ENCODE data around the gene WWOX.
"Not testable (repeated sequence)": the region's sequence is repeated elsewhere in the genome, so short reads cannot be mapped to it uniquely, and the experiment has no call there.

Gene WWOX

GRCh38 chr16:78099271-78100111 lies at the start of gene WWOX:
Gene WWOX (plus strand): TSS chr16:78099654.
- peak within 1 kb of the TSS; percentile 72 for H3K4me3 ChIP-seq (ENCODE audit: low read length)
- no peak for TF ChIP-seq ZNF274 (IDR thresholded peaks at IDR 0.05; ENCODE audit: low read depth, low read length)

GRCh38 chr16:78050734-78051400 lies 48.6 kb upstream of the WWOX start:
- H3K4me3 ChIP-seq (ENCODE audit: low read length), result no peak overlapping the region
- no peak for TF ChIP-seq ZNF274 (IDR thresholded peaks at IDR 0.05; ENCODE audit: low read depth, low read length)

GRCh38 chr16:78057803-78058564 lies 41.5 kb upstream of the WWOX start:
- no peak overlapping the region for H3K4me3 ChIP-seq (ENCODE audit: low read length)
- TF ChIP-seq ZNF274 (IDR thresholded peaks at IDR 0.05; ENCODE audit: low read depth, low read length), result no peak

GRCh38 chr16:78059806-78060205 lies 39.6 kb upstream of the WWOX start:
- H3K4me3 ChIP-seq (ENCODE audit: low read length), result not testable (repeated sequence)

- TF ChIP-seq ZNF274 (IDR thresholded peaks at IDR 0.05; ENCODE audit: low read depth, low read length), result no peak
These were observed 39.2 kb upstream of the WWOX start for GRCh38 chr16:78060295-78060694.

GRCh38 chr16:78060809-78061208 lies 38.6 kb upstream of the WWOX start:
- no peak for TF ChIP-seq ZNF274 (IDR thresholded peaks at IDR 0.05; ENCODE audit: low read depth, low read length)
- H3K4me3 ChIP-seq (ENCODE audit: low read length), result no peak overlapping the region

More at GRCh38 chr16:78060295-78060694, 39.2 kb upstream of the WWOX start:
- H3K4me3 ChIP-seq (ENCODE audit: low read length), result no peak overlapping the region

GRCh38 chr16:78065319-78065718 lies 34.1 kb upstream of the WWOX start:
- TF ChIP-seq ZNF274 (IDR thresholded peaks at IDR 0.05; ENCODE audit: low read depth, low read length), result no peak
- H3K4me3 ChIP-seq (ENCODE audit: low read length), result no peak overlapping the region

- H3K4me3 ChIP-seq (ENCODE audit: low read length), result no peak overlapping the region
- TF ChIP-seq ZNF274 (IDR thresholded peaks at IDR 0.05; ENCODE audit: low read depth, low read length), result no peak
These were observed 29.5 kb upstream of the WWOX start for GRCh38 chr16:78069913-78070312.

GRCh38 chr16:78072275-78072674 lies 27.2 kb upstream of the WWOX start:
- TF ChIP-seq ZNF274 (IDR thresholded peaks at IDR 0.05; ENCODE audit: low read depth, low read length), result no peak
- no peak overlapping the region for H3K4me3 ChIP-seq (ENCODE audit: low read length)

GRCh38 chr16:78075800-78076199 lies 23.7 kb upstream of the WWOX start:
- H3K4me3 ChIP-seq (ENCODE audit: low read length), result no peak overlapping the region

GRCh38 chr16:78081341-78081740 lies 18.1 kb upstream of the WWOX start:
- no peak overlapping the region for H3K4me3 ChIP-seq (ENCODE audit: low read length)
- TF ChIP-seq ZNF274 (IDR thresholded peaks at IDR 0.05; ENCODE audit: low read depth, low read length), result no peak

More at GRCh38 chr16:78075800-78076199, 23.7 kb upstream of the WWOX start:
- no peak for TF ChIP-seq ZNF274 (IDR thresholded peaks at IDR 0.05; ENCODE audit: low read depth, low read length)

GRCh38 chr16:78091419-78091818 lies 8.0 kb upstream of the WWOX start:
- TF ChIP-seq ZNF274 (IDR thresholded peaks at IDR 0.05; ENCODE audit: low read depth, low read length), result no peak
- H3K4me3 ChIP-seq (ENCODE audit: low read length), result no peak overlapping the region

GRCh38 chr16:78092758-78093157 lies 6.7 kb upstream of the WWOX start:
- H3K4me3 ChIP-seq (ENCODE audit: low read length), result no peak overlapping the region
- no peak for TF ChIP-seq ZNF274 (IDR thresholded peaks at IDR 0.05; ENCODE audit: low read depth, low read length)

GRCh38 chr16:78094166-78094565 lies 5.3 kb upstream of the WWOX start:
- TF ChIP-seq ZNF274 (IDR thresholded peaks at IDR 0.05; ENCODE audit: low read depth, low read length), result no peak
- no peak overlapping the region for H3K4me3 ChIP-seq (ENCODE audit: low read length)

Measured in GM08714 (cell line).